Smooth muscle cell (in vitro differentiated cells): ENCODE measurements around the gene SLC6A9. TPM values are rescaled to one million over a fixed set of nuclear protein-coding genes. Genes with fewer than 3 reads are reported as not detected.

ENCODE experiments used
- DNase-seq: peaks from one replicate; lab custom pipeline; 2025; ENCODE audit not compliant: unreplicated experiment; lab: John Stamatoyannopoulos, UW
- H2AFZ ChIP-seq: fragments of 200-600 bp; sonication (generic); 2 replicates; pipeline ENCODE4 v1.6.0; 2016; ENCODE audit warnings: antibody characterized with exemption, low read depth, mild to moderate bottlenecking
- H3F3A ChIP-seq: fragments of 200-600 bp; sonication (generic); 2 replicates; pipeline ENCODE4 v1.6.0; 2017; ENCODE audit warnings: antibody characterized with exemption, low read depth
- H3K27ac ChIP-seq: fragments of 200-600 bp; sonication (generic); 2 replicates; pipeline ENCODE4 v1.5.1; 2016; ENCODE audit warnings: low read depth, mild to moderate bottlenecking
- H3K27me3 ChIP-seq: fragments of 200-600 bp; sonication (generic); 2 replicates; pipeline ENCODE4 v1.6.1; 2016; ENCODE audit warnings: low read depth, mild to moderate bottlenecking
- H3K36me3 ChIP-seq: fragments of 200-600 bp; sonication (generic); 2 replicates; pipeline ENCODE4 v1.5.1; 2016; ENCODE audit warnings: low read depth
- H3K4me1 ChIP-seq: fragments of 200-600 bp; sonication (generic); 2 replicates; pipeline ENCODE4 v1.5.1; 2016; ENCODE audit warnings: low read depth
- H3K4me2 ChIP-seq: fragments of 200-600 bp; sonication (generic); 2 replicates; pipeline ENCODE4 v1.6.0; 2016; ENCODE audit warnings: mild to moderate bottlenecking
- H3K4me3 ChIP-seq: fragments of 200-600 bp; sonication (generic); 2 replicates; pipeline ENCODE4 v1.5.1; 2016; ENCODE audit warnings: mild to moderate bottlenecking
- H3K79me2 ChIP-seq: fragments of 200-600 bp; sonication (generic); 2 replicates; pipeline ENCODE4 v1.6.0; 2016; ENCODE audit warnings: low read depth, mild to moderate bottlenecking
- H3K9ac ChIP-seq: fragments of 200-600 bp; sonication (generic); 2 replicates; pipeline ENCODE4 v1.6.0; 2016; ENCODE audit warnings: low read depth
- H3K9me3 ChIP-seq: fragments of 200-600 bp; sonication (generic); replicated peaks from 2 replicates; pipeline ENCODE4 v1.5.1; 2016; ENCODE audit warnings: low read depth
- H4K20me1 ChIP-seq: fragments of 200-600 bp; sonication (generic); 2 replicates; pipeline ENCODE4 v1.6.0; 2016; ENCODE audit warnings: low read depth
- WGBS: methylation state at CpG from one replicate; pipeline ENCODE4 v1.1.7; 2016; ENCODE audit warnings: low lambda C conversion rate; 5-methylcytosine and 5-hydroxymethylcytosine counted together
- polyA plus RNA-seq: library from polyadenylated mRNA; unstranded; fragments of >200 nt; fragmentation: Nextera tagmentation; extraction: Ambion mirVana; gene quantifications from 2 replicates; pipeline ENCODE4 v1.2.1, GENCODE V29; 2016
- total RNA-seq: library from RNA; depleted of rRNA; stranded (reverse); fragments of >200 nt; gene quantifications from 2 replicates; pipeline ENCODE4 v1.2.3, GENCODE V29; 2014
- TF ChIP-seq, protein P1 (sequence below): fragments of 200-600 bp; sonication (generic); IDR thresholded peaks from 2 replicates; pipeline ENCODE4 v1.5.1; 2017; ENCODE audit warnings: borderline replicate concordance, mild to moderate bottlenecking, antibody characterized with exemption; ENCODE audit not compliant: insufficient read depth, poor library complexity, severe bottlenecking

The SLC6A9 gene
- total RNA-seq (10.2 and 13.7 TPM in 2 replicates), polyA plus RNA-seq (14.9 and 25.8 TPM in 2 replicates)

DNA sequence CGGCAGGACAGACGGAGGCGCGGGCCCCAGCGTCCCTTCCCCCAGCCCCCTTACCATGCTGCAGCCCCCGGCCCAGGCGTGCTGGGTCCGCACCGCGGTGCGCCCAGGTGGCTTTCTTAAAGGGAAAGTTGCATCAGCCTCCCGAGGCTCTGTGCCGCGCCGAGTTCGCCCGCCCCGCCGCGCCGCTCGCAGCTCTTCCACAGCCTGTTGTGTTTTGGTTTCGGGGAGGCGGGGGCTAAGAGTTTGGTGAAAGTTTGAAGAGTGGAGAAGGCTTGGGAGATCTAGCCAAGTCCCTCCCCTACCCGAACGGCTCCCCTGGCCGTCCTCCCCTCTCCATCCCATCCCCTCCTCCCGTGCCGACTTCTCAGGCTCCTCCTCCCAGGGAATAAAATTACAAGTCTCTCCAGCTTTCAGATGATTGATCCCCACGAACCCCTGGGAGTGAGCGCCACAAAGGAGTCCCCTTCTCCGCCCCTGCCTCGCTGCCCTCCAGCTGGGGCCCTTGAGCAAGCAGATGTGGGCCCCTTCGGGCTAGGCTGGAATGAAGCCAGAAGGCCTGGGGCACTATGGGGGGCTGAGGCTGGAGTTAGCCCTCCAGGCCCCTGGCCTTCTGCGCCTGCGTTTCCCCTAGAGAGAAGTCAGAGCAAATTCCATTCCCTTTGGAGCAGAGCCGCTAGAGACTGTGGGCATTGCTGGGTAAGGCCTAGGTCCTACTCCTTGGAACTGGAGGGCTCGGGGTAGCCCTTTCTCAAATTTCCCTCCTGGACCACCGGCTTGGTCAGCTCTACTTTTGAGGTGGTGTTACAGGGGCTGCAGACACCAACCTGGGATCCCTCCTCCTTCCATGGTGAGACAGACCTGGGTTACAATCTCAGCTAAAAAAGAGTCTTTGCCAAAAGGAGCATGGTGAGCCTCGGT is at the start of gene SLC6A9:
Gene SLC6A9, minus strand, starts transcription at position 211 of the 918 bp plus-strand sequence. CDS start 7,185 bp downstream, outside the sequence.
- DNase-seq = peak; percentile 54
- Histone ChIP-seq H4K20me1 (no peaks in the 10 kb centered on the region), H3K27me3 (no peaks in the 10 kb centered on the region), H3K4me1 (peaks cover 16% of the 10 kb centered on the region), H3K27ac (peak within 1 kb of the TSS; percentile 73), H3K36me3 (no peaks in the 10 kb centered on the region), H2AFZ (peak within 1 kb of the TSS; percentile 55), H3K9me3 (no peaks in the 10 kb centered on the region), H3K79me2 (peaks cover 24% of the 10 kb centered on the region), H3K4me3 (peak within 1 kb of the TSS; percentile 92), H3K9ac (peak within 1 kb of the TSS; percentile 84), H3F3A (peaks cover 5% of the 10 kb centered on the region), H3K4me2 (peak within 1 kb of the TSS; percentile 92)
- TF ChIP-seq, protein P1, sequence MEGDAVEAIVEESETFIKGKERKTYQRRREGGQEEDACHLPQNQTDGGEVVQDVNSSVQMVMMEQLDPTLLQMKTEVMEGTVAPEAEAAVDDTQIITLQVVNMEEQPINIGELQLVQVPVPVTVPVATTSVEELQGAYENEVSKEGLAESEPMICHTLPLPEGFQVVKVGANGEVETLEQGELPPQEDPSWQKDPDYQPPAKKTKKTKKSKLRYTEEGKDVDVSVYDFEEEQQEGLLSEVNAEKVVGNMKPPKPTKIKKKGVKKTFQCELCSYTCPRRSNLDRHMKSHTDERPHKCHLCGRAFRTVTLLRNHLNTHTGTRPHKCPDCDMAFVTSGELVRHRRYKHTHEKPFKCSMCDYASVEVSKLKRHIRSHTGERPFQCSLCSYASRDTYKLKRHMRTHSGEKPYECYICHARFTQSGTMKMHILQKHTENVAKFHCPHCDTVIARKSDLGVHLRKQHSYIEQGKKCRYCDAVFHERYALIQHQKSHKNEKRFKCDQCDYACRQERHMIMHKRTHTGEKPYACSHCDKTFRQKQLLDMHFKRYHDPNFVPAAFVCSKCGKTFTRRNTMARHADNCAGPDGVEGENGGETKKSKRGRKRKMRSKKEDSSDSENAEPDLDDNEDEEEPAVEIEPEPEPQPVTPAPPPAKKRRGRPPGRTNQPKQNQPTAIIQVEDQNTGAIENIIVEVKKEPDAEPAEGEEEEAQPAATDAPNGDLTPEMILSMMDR = no peak
- WGBS = 6% methylated on average over 37 of the region's 40 CpGs

DNA sequence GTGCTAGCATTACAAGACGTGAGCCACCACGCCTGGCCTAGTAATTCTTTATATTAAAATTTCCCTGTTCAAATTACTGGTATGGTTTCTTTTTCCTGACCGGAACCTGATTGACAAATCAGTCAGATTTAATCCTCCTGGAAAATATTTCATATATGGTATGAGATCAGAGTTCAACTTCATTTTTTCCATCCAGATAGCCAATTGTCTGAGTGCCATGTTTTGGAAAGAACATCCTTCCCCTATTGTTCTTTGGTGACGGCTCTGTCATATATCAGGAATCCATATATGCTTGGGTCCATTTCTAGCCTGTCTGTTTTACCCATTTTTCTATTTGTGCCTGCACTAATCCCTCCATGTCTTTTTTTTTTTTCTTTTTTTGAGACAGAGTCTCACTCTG is 48.3 kb upstream of the SLC6A9 start:
- no peaks in the 10 kb centered on the region for H3K27me3 ChIP-seq
- no peaks in the 10 kb centered on the region for H3K36me3 ChIP-seq
- DNase-seq = no peak
- no peaks in the 10 kb centered on the region for H3K9me3 ChIP-seq
- TF ChIP-seq, protein P1 = no peak
- H2AFZ ChIP-seq = no peak overlapping the region
- H3K27ac ChIP-seq = no peak overlapping the region
- no peaks in the 10 kb centered on the region for H4K20me1 ChIP-seq
- peaks cover 3% of the 10 kb centered on the region for H3K4me1 ChIP-seq
- no peak overlapping the region for H3K9ac ChIP-seq
- 96% methylated on average over 4 of the region's 4 CpGs for WGBS
- H3F3A ChIP-seq = no peaks in the 10 kb centered on the region
- H3K4me3 ChIP-seq = no peak overlapping the region
- H3K79me2 ChIP-seq = no peaks in the 10 kb centered on the region
- no peak overlapping the region for H3K4me2 ChIP-seq

DNA sequence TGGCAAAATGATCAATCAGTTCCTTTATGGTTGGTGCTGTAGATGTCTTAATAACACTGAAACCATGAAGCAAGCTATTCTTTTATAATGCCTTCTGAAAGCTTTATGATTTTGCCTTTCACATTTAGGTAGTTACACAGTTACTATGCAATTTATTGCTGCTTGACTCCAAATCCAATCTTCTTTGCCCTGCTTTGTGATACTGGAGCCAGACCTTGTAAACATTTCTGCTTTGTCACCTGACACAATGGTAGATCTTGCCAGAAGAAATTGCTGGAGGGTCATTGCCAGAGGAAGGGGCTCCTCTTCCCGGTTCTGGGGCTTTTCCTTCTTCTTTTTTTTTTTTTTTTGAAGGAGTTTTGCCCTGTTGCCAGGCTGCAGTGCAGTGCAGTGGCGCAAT is 46.8 kb upstream of the SLC6A9 start:
- H3K4me3 ChIP-seq = no peak overlapping the region
- peak overlapping the region; percentile 72 for H3K27ac ChIP-seq
- TF ChIP-seq, protein P1 = no peak
- no peaks in the 10 kb centered on the region for H3F3A ChIP-seq
- H3K4me2 ChIP-seq = peak overlapping the region; percentile 58
- no peak for DNase-seq
- no peaks in the 10 kb centered on the region for H3K27me3 ChIP-seq
- no peak overlapping the region for H2AFZ ChIP-seq
- 69% methylated on average over 2 of the region's 2 CpGs for WGBS
- H3K4me1 ChIP-seq = peaks cover 3% of the 10 kb centered on the region
- H4K20me1 ChIP-seq = no peaks in the 10 kb centered on the region
- no peaks in the 10 kb centered on the region for H3K79me2 ChIP-seq
- H3K9me3 ChIP-seq = no peaks in the 10 kb centered on the region
- peak overlapping the region; percentile 5 for H3K9ac ChIP-seq
- no peaks in the 10 kb centered on the region for H3K36me3 ChIP-seq
